HG02981 (cell line): Measurements from ENCODE around the gene NREP.

Experiments
- ATAC-seq: cut with Tn5 transposase; IDR thresholded peaks from one replicate; pipeline ENCODE4 v1.9.1; 2021; ENCODE audit warnings: mild to moderate bottlenecking, moderate library complexity; ENCODE audit not compliant: unreplicated experiment

Gene NREP

GRCh38 chr5:111756581-111757354 is at the start of gene NREP:
NREP (minus strand) TSS chr5:111757194; CDS start chr5:111755772, 1,422 bp downstream.
- ATAC-seq = peak; percentile 6

GRCh38 chr5:111806753-111807152 is 49.8 kb upstream of the NREP start:
- ATAC-seq = no peak

GRCh38 chr5:111806156-111806555 is 49.2 kb upstream of the NREP start:
- ATAC-seq = no peak

GRCh38 chr5:111805071-111805470 is 48.1 kb upstream of the NREP start:
- no peak for ATAC-seq

- no peak for ATAC-seq
Observed at GRCh38 chr5:111800351-111800750, 43.4 kb upstream of the NREP start.

- ATAC-seq = no peak
Observed at GRCh38 chr5:111795142-111795541, 38.1 kb upstream of the NREP start.

GRCh38 chr5:111792471-111793058 is 35.6 kb upstream of the NREP start:
- ATAC-seq = no peak

GRCh38 chr5:111790295-111790694 is 33.3 kb upstream of the NREP start:
- ATAC-seq = no peak

- no peak for ATAC-seq
Observed at GRCh38 chr5:111787006-111787405, 30.0 kb upstream of the NREP start.

GRCh38 chr5:111784491-111785181 is 27.6 kb upstream of the NREP start:
- no peak for ATAC-seq

GRCh38 chr5:111783537-111783936 is 26.5 kb upstream of the NREP start:
- ATAC-seq = no peak

GRCh38 chr5:111782216-111782615 is 25.2 kb upstream of the NREP start:
- ATAC-seq = no peak

GRCh38 chr5:111781200-111781599 is 24.2 kb upstream of the NREP start:
- no peak for ATAC-seq

GRCh38 chr5:111779922-111780292 is 22.9 kb upstream of the NREP start:
- no peak for ATAC-seq

- ATAC-seq = no peak
Observed at GRCh38 chr5:111779260-111779921, 22.4 kb upstream of the NREP start.

GRCh38 chr5:111776913-111777781 is 20.2 kb upstream of the NREP start:
- ATAC-seq = no peak

- ATAC-seq = no peak
Observed at GRCh38 chr5:111775224-111775623, 18.2 kb upstream of the NREP start.

GRCh38 chr5:111774525-111774924 is 17.5 kb upstream of the NREP start:
- ATAC-seq = peak; percentile 35

GRCh38 chr5:111772456-111773122 is 15.6 kb upstream of the NREP start:
- ATAC-seq = no peak

GRCh38 chr5:111769541-111769940 is 12.5 kb upstream of the NREP start:
- no peak for ATAC-seq
